ENCODE results near the gene TBC1D8.

DNA sequence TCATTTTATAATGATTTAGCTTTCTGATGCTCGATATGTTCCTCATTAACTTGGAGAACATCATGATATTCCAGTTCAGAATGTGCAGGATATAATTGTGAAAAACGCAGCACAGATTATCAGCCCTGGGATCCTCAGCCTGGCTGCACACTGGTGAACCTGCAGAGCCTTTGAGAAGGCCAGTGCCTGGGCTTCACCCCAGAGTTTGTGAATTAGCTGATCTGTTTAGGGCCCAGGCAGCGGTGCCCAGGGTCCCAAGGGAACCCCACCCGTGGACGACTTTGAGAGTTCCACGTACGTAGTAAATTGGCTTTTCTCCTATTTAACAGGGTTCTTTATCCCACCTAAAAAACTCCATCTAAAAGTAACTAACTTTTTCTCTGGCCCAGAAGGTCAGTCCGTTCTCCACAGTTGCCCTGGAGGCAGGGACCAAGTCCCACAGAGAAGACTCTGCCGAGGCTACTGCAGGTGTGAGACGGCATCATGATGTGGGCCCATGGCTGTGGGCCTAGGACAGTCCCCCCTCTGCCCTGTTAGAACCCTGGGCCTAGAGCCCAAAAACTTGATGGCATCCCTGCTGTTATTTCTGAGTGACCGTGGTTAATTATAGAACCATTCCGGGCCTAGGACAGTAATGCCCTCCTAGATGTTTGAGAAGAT is 188.7 kb downstream of the TBC1D8 start:
- TF ChIP-seq, protein P1, sequence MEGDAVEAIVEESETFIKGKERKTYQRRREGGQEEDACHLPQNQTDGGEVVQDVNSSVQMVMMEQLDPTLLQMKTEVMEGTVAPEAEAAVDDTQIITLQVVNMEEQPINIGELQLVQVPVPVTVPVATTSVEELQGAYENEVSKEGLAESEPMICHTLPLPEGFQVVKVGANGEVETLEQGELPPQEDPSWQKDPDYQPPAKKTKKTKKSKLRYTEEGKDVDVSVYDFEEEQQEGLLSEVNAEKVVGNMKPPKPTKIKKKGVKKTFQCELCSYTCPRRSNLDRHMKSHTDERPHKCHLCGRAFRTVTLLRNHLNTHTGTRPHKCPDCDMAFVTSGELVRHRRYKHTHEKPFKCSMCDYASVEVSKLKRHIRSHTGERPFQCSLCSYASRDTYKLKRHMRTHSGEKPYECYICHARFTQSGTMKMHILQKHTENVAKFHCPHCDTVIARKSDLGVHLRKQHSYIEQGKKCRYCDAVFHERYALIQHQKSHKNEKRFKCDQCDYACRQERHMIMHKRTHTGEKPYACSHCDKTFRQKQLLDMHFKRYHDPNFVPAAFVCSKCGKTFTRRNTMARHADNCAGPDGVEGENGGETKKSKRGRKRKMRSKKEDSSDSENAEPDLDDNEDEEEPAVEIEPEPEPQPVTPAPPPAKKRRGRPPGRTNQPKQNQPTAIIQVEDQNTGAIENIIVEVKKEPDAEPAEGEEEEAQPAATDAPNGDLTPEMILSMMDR (IDR thresholded peaks at IDR 0.05), result no peak
- TF ChIP-seq POLR2A (IDR thresholded peaks at IDR 0.05), result no peak
